HepG2 (cell line): Measurements from ENCODE around the gene FOXR1. TPM values are rescaled to one million over a fixed set of nuclear protein-coding genes. Genes with fewer than 3 reads are reported as not detected.
A peak's percentile ranks its signal among the peaks of the same experiment; 100 is the strongest.

Source experiments
- ATF7 ChIP-seq, 2 experiments: fragments of 450-650 bp in 1 of 2; sonication (generic) in 1 of 2; formaldehyde crosslinking in 1 of 2; IDR thresholded peaks; 2 replicates each; pipeline versions ENCODE4 v1.4.0 to v1.6.1; 2016 to 2020; ENCODE audit warnings: antibody characterized with exemption in 1 of 2, mild to moderate bottlenecking in 1 of 2, missing genetic modification reagents in 1 of 2
- ELK4 ChIP-seq: sonication (generic); formaldehyde crosslinking; IDR thresholded peaks from 2 replicates; pipeline ENCODE4 v1.9.0; 2021; ENCODE audit warnings: missing genetic modification reagents, borderline replicate concordance
- HHEX ChIP-seq: IDR thresholded peaks from 2 replicates; pipeline ENCODE4 v1.6.1; 2016; ENCODE audit warnings: control low read depth
- JUNB ChIP-seq: sonication (generic); formaldehyde crosslinking; IDR thresholded peaks from 2 replicates; pipeline ENCODE4 v1.8.0; 2022; ENCODE audit warnings: missing genetic modification reagents, mild to moderate bottlenecking, borderline replicate concordance
- NCOA5 ChIP-seq: sonication (generic); formaldehyde crosslinking; IDR thresholded peaks from 2 replicates; pipeline ENCODE4 v1.4.0; 2020; ENCODE audit warnings: missing genetic modification reagents
- SIN3B ChIP-seq: fragments of 150-350 bp; IDR thresholded peaks from 2 replicates; pipeline ENCODE4 v1.6.1; 2014; ENCODE audit warnings: low read length
- SMYD3 ChIP-seq: sonication (generic); formaldehyde crosslinking; IDR thresholded peaks from 2 replicates; pipeline ENCODE4 v1.8.1; 2023; ENCODE audit warnings: mild to moderate bottlenecking, missing genetic modification reagents
- ZNF207 ChIP-seq: fragments of 450-650 bp; IDR thresholded peaks from 2 replicates; pipeline ENCODE4 v1.6.1; 2016; ENCODE audit warnings: antibody characterized with exemption, borderline replicate concordance
- ZNF672 ChIP-seq: sonication (generic); formaldehyde crosslinking; IDR thresholded peaks from 2 replicates; pipeline ENCODE4 v1.8.1; 2022; ENCODE audit warnings: missing genetic modification reagents
- polyA plus RNA-seq, 8 experiments: library from polyadenylated mRNA; depleted of rRNA in 3 of 8; stranded (reverse) in 7 of 8; unstranded in 1 of 8; fragments of >200 nt; fragmentation: Illumina TruSeq in 4 of 8; extraction: Trizol in 4 of 8; gene quantifications; 2 replicates each; pipeline versions ENCODE4 v1.2.1 to v1.2.3, GENCODE V29; 2011 to 2016; ENCODE audit warnings: low read depth in 4 of 8, missing spikeins in 1 of 8, mixed read lengths in 1 of 8; ENCODE audit not compliant: insufficient read depth in 1 of 8
- total RNA-seq, 5 experiments: library from RNA; depleted of rRNA; stranded (reverse); fragments of >200 nt; fragmentation: Illumina TruSeq; extraction: Trizol; gene quantifications; 2 replicates each; pipeline ENCODE4 v1.2.3, GENCODE V29; 2016; ENCODE audit warnings: low read depth in 1 of 5
- TF ChIP-seq, protein P1 (sequence below): sonication (generic); formaldehyde crosslinking; IDR thresholded peaks from 2 replicates; pipeline ENCODE4 v1.5.1; 2020; ENCODE audit warnings: mild to moderate bottlenecking, missing genetic modification reagents, borderline replicate concordance
- TF ChIP-seq, protein P2 (sequence below): sonication (generic); formaldehyde crosslinking; IDR thresholded peaks from 2 replicates; pipeline ENCODE4 v1.5.0; 2020; ENCODE audit warnings: missing genetic modification reagents, mild to moderate bottlenecking, borderline replicate concordance
- TF ChIP-seq, protein P3 (sequence below): sonication (generic); formaldehyde crosslinking; IDR thresholded peaks from 2 replicates; pipeline ENCODE4 v1.5.1; 2020; ENCODE audit warnings: missing genetic modification reagents, mild to moderate bottlenecking, borderline replicate concordance
- TF ChIP-seq, protein P4 (sequence below): sonication (generic); formaldehyde crosslinking; IDR thresholded peaks from 2 replicates; pipeline ENCODE4 v1.4.0; 2020; ENCODE audit warnings: mild to moderate bottlenecking, missing genetic modification reagents
- TF ChIP-seq, protein P5 (sequence below): sonication (generic); formaldehyde crosslinking; IDR thresholded peaks from 2 replicates; pipeline ENCODE4 v1.4.0; 2020; ENCODE audit warnings: missing genetic modification reagents
- TF ChIP-seq, protein P6 (sequence below): sonication (generic); formaldehyde crosslinking; IDR thresholded peaks from 2 replicates; pipeline ENCODE4 v1.4.0; 2020; ENCODE audit warnings: mild to moderate bottlenecking, low read depth, missing genetic modification reagents
- TF ChIP-seq, protein P7 (sequence below): sonication (generic); formaldehyde crosslinking; IDR thresholded peaks from 2 replicates; pipeline ENCODE4 v1.4.0; 2020; ENCODE audit warnings: mild to moderate bottlenecking, missing genetic modification reagents

The FOXR1 gene
- total and polyA plus RNA-seq, 2 of the 13 experiments (the other 11 are each of a cell fraction or from before 2014, with no cell fraction given) = not detected

- TF ChIP-seq, protein P1, sequence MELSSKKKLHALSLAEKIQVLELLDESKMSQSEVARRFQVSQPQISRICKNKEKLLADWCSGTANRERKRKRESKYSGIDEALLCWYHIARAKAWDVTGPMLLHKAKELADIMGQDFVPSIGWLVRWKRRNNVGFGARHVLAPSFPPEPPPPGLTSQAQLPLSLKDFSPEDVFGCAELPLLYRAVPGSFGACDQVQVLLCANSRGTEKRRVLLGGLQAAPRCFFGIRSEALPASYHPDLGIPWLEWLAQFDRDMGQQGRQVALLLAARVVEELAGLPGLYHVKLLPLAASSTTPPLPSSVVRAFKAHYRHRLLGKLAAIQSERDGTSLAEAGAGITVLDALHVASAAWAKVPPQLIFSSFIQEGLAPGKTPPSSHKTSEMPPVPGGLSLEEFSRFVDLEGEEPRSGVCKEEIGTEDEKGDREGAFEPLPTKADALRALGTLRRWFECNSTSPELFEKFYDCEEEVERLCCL (CRISPR knock-in tag) = no peak
- TF ChIP-seq, protein P2, sequence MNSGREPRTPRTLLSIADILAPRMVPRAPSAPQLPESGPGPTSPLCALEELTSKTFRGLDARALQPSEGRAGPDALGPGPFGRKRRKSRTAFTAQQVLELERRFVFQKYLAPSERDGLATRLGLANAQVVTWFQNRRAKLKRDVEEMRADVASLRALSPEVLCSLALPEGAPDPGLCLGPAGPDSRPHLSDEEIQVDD (CRISPR knock-in tag) = no peak
- TF ChIP-seq, protein P3, sequence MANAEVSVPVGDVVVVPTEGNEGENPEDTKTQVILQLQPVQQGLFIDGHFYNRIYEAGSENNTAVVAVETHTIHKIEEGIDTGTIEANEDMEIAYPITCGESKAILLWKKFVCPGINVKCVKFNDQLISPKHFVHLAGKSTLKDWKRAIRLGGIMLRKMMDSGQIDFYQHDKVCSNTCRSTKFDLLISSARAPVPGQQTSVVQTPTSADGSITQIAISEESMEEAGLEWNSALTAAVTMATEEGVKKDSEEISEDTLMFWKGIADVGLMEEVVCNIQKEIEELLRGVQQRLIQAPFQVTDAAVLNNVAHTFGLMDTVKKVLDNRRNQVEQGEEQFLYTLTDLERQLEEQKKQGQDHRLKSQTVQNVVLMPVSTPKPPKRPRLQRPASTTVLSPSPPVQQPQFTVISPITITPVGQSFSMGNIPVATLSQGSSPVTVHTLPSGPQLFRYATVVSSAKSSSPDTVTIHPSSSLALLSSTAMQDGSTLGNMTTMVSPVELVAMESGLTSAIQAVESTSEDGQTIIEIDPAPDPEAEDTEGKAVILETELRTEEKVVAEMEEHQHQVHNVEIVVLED (CRISPR knock-in tag) = no peak
- no peak for TF ChIP-seq ATF7 (IDR thresholded peaks at IDR 0.05)
- TF ChIP-seq ATF7 (CRISPR knock-in tag; IDR thresholded peaks at IDR 0.05) = no peak
- no peak for TF ChIP-seq SMYD3 (CRISPR knock-in tag)
- no peak for TF ChIP-seq SIN3B
- no peak for TF ChIP-seq ELK4
- TF ChIP-seq, protein P4, sequence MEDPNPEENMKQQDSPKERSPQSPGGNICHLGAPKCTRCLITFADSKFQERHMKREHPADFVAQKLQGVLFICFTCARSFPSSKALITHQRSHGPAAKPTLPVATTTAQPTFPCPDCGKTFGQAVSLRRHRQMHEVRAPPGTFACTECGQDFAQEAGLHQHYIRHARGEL (CRISPR knock-in tag) = no peak
- TF ChIP-seq HHEX (CRISPR knock-in tag) = no peak
- TF ChIP-seq JUNB (CRISPR knock-in tag) = peak; percentile 79; the same call in 1 of the 2 replicates
- no peak for TF ChIP-seq NCOA5 (CRISPR knock-in tag)
- TF ChIP-seq ZNF207 = no peak
- TF ChIP-seq, protein P5, sequence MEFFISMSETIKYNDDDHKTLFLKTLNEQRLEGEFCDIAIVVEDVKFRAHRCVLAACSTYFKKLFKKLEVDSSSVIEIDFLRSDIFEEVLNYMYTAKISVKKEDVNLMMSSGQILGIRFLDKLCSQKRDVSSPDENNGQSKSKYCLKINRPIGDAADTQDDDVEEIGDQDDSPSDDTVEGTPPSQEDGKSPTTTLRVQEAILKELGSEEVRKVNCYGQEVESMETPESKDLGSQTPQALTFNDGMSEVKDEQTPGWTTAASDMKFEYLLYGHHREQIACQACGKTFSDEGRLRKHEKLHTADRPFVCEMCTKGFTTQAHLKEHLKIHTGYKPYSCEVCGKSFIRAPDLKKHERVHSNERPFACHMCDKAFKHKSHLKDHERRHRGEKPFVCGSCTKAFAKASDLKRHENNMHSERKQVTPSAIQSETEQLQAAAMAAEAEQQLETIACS = no peak
- no peak for TF ChIP-seq ZNF672 (CRISPR knock-in tag)
- TF ChIP-seq, protein P6, sequence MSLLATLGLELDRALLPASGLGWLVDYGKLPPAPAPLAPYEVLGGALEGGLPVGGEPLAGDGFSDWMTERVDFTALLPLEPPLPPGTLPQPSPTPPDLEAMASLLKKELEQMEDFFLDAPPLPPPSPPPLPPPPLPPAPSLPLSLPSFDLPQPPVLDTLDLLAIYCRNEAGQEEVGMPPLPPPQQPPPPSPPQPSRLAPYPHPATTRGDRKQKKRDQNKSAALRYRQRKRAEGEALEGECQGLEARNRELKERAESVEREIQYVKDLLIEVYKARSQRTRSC (CRISPR knock-in tag) = no peak
- TF ChIP-seq, protein P7, sequence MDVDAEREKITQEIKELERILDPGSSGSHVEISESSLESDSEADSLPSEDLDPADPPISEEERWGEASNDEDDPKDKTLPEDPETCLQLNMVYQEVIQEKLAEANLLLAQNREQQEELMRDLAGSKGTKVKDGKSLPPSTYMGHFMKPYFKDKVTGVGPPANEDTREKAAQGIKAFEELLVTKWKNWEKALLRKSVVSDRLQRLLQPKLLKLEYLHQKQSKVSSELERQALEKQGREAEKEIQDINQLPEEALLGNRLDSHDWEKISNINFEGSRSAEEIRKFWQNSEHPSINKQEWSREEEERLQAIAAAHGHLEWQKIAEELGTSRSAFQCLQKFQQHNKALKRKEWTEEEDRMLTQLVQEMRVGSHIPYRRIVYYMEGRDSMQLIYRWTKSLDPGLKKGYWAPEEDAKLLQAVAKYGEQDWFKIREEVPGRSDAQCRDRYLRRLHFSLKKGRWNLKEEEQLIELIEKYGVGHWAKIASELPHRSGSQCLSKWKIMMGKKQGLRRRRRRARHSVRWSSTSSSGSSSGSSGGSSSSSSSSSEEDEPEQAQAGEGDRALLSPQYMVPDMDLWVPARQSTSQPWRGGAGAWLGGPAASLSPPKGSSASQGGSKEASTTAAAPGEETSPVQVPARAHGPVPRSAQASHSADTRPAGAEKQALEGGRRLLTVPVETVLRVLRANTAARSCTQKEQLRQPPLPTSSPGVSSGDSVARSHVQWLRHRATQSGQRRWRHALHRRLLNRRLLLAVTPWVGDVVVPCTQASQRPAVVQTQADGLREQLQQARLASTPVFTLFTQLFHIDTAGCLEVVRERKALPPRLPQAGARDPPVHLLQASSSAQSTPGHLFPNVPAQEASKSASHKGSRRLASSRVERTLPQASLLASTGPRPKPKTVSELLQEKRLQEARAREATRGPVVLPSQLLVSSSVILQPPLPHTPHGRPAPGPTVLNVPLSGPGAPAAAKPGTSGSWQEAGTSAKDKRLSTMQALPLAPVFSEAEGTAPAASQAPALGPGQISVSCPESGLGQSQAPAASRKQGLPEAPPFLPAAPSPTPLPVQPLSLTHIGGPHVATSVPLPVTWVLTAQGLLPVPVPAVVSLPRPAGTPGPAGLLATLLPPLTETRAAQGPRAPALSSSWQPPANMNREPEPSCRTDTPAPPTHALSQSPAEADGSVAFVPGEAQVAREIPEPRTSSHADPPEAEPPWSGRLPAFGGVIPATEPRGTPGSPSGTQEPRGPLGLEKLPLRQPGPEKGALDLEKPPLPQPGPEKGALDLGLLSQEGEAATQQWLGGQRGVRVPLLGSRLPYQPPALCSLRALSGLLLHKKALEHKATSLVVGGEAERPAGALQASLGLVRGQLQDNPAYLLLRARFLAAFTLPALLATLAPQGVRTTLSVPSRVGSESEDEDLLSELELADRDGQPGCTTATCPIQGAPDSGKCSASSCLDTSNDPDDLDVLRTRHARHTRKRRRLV = no peak
Measured at GRCh38 chr11:118998822-118999221, 27.3 kb downstream of the FOXR1 start (continued).
